ENCODE data around the gene UBE2O.

UBE2O gene

GRCh38 chr17:76385892-76386786 lies 66.8 kb downstream of the UBE2O start:
- DNase-seq = no peak

- DNase-seq = peak; percentile 14
Measured at GRCh38 chr17:76384987-76385891, 67.7 kb downstream of the UBE2O start.

GRCh38 chr17:76384222-76384986 lies 68.5 kb downstream of the UBE2O start, which contains the start of gene SPHK1:
Gene SPHK1, plus strand, starts transcription at chr17:76384609. Its CDS starts 1,036 bp downstream, at chr17:76385645.
- no peak for DNase-seq

- no peak for DNase-seq
Measured at GRCh38 chr17:76383546-76384221, 69.3 kb downstream of the UBE2O start.

GRCh38 chr17:76382803-76383545 lies 70.0 kb downstream of the UBE2O start:
- no peak for DNase-seq

- DNase-seq = no peak
Measured at GRCh38 chr17:76382351-76382802, 70.6 kb downstream of the UBE2O start.

GRCh38 chr17:76381633-76382350 lies 71.2 kb downstream of the UBE2O start:
- DNase-seq = no peak

- no peak for DNase-seq
Measured at GRCh38 chr17:76379646-76380376, 73.1 kb downstream of the UBE2O start.

- DNase-seq = no peak
Measured at GRCh38 chr17:76379275-76379641, 73.7 kb downstream of the UBE2O start.

GRCh38 chr17:76378548-76379274 lies 74.2 kb downstream of the UBE2O start:
- no peak for DNase-seq

- DNase-seq = no peak
Measured at GRCh38 chr17:76376318-76377133, 76.4 kb downstream of the UBE2O start.

- no peak for DNase-seq
Measured at GRCh38 chr17:76371656-76372628, 81.0 kb downstream of the UBE2O start.

- DNase-seq = no peak
Measured at GRCh38 chr17:76370261-76370993, 82.5 kb downstream of the UBE2O start.

- DNase-seq = no peak
Measured at GRCh38 chr17:76369804-76370203, 83.1 kb downstream of the UBE2O start.

- no peak for DNase-seq
Measured at GRCh38 chr17:76369379-76369778, 83.6 kb downstream of the UBE2O start.

- no peak for DNase-seq
Measured at GRCh38 chr17:76368545-76368944, 84.4 kb downstream of the UBE2O start.

Data from NK-92 treated with Interleukin-12 subunit alpha and Interleukin-12 subunit beta, amount 100 ng/mL, for 24 hours (cell line).